ENCODE results near the gene TYW1. TPM values are rescaled to one million over a fixed set of nuclear protein-coding genes. Genes with fewer than 3 reads are reported as not detected.
"Not testable (repeated sequence)": the region's sequence is repeated elsewhere in the genome, so short reads cannot be mapped to it uniquely, and the experiment has no call there.

TYW1 gene
- polyA plus RNA-seq, 6 donors from 2014 or later: 14.7 to 29.2 (median 19.2) TPM

DNA sequence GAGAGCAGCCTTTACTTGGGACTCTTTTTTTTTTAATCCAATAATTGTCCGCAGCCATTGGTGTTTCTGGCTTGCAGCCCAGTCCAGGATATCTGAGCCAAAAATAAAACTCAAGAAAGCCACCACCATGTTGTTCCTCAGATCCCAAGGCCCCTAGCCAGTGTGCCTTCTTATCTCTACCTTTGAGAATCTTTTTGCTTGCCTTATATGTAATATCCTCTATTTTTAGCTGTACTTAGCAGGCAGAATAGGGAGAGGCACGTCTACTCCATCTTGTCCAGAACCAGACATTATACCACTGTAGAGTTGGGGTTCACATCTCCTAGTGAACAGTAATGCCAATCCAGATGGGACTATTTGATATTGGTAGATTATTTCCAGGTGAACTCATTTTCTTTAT, 209.1 kb downstream of the TYW1 start:
- ATAC-seq (ENCODE audit: low read depth in 2 of 2); H3K27ac Mint-ChIP-seq; H3K4me3 Mint-ChIP-seq; H3K27me3 Mint-ChIP-seq; DNase-seq; H3K9me3 Mint-ChIP-seq: not testable (repeated sequence)
- peaks cover 30% of the 10 kb centered on the region in 2 donors for H3K36me3 Mint-ChIP-seq
- H3K4me1 Mint-ChIP-seq: peaks cover 6 to 21% (median 11%) of the 10 kb centered on the region in 3 donors

DNA sequence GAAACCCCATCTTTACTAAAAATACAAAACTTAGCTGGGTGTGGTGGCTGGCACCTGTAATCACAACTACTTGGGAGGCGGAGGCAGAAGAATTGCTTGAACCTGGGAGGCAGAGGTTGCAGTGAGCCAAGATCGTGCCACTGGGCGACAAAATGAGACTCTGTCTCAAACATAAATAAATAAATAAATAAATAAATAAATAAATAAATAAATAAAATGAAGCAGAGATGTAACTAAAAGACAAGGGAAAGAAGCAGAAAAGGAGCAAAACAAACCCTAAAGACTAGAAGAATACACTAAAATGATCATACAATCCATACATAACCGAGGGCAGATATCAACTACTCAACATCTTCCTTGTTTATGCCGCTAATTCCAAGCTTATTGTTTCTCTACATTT, 209.8 kb downstream of the TYW1 start:
- peaks cover 7 to 21% (median 12%) of the 10 kb centered on the region in 3 donors for H3K4me1 Mint-ChIP-seq
- no peak overlapping the region for H3K4me3 Mint-ChIP-seq
- DNase-seq (no peak), ATAC-seq (ENCODE audit: low read depth in 2 of 2) (no peak)
- H3K27ac Mint-ChIP-seq: no peak overlapping the region
- peaks cover 0 to 6% (median 0%) of the 10 kb centered on the region in 7 donors for H3K9me3 Mint-ChIP-seq
- no peaks in the 10 kb centered on the region for H3K27me3 Mint-ChIP-seq
- peaks cover 28 to 30% of the 10 kb centered on the region in 2 donors for H3K36me3 Mint-ChIP-seq

DNA sequence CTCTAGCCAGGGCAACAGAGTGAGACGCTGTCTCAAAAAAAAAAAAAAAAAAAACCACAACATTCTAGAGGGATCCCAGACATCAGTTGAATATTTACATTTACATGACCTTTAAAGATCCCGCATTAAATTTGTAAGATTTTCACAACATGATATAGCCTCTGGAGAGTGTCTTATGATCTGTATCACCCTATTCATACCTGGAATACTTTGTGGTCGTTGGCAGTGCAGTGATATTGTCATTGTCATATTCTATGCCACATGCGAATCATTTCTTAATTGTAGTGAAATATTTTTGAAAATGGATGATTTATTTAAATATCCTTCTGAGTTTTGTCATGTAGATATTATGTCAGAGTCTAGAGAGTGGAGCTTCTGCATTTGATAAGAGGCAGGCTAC, 212.0 kb downstream of the TYW1 start:
- not testable (repeated sequence) for DNase-seq; H3K9me3 Mint-ChIP-seq; H3K4me3 Mint-ChIP-seq; ATAC-seq (ENCODE audit: low read depth in 2 of 2); H3K27me3 Mint-ChIP-seq
- Mint-ChIP-seq H3K27ac (peak overlapping the region in 2 of 6 donors; percentile 49 to 66), H3K4me1 (peaks cover 11 to 17% (median 13%) of the 10 kb centered on the region in 3 donors), H3K36me3 (peaks cover 25 to 30% of the 10 kb centered on the region in 2 donors)

DNA sequence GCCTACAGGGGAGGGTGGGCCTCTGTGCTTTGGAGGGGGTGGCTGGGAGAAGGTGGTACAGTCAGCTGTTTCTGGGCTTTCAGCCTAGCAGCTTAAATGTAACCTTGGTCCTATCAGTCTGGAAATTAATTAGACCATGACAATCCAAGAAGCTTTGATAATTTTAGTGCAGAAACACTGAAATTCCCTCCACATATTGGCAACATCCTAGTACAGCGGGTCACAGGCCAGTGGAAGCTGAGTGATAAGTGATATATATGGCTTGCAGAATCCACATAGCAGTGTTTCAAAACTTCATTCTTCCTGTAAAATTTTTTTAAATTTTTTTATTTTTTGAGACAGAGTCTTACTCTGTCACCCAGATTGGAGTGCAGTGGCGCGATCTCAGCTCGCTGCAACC, 212.6 kb downstream of the TYW1 start:
- H3K4me3 Mint-ChIP-seq: no peak overlapping the region
- peaks cover 25 to 27% of the 10 kb centered on the region in 2 donors for H3K36me3 Mint-ChIP-seq
- DNase-seq (no peak), ATAC-seq (ENCODE audit: low read depth in 2 of 2) (no peak)
- H3K27ac Mint-ChIP-seq: no peak overlapping the region
- H3K4me1 Mint-ChIP-seq: peaks cover 5 to 13% (median 11%) of the 10 kb centered on the region in 3 donors
- peaks cover 0 to 6% (median 0%) of the 10 kb centered on the region in 7 donors for H3K9me3 Mint-ChIP-seq
- H3K27me3 Mint-ChIP-seq: no peaks in the 10 kb centered on the region

DNA sequence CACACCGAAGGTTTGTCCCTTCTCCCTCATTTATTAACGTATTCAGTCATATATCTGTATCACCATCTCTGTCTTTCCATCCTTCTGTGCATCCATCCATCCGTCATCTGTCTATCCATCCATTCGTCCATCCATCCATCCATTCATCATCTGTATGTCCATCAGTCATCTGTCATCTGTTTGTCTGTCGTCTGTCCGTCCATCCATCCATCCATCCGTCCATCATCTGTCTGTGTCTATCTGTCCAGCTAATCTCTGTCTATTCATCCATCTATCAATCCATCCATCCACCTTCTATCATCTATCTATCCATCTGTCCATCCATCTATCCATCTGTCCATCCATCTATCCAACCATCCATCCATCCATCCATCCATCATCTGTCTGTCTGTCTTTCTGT, 213.9 kb downstream of the TYW1 start:
- Mint-ChIP-seq H3K36me3 (peaks cover 26 to 29% of the 10 kb centered on the region in 2 donors), H3K27me3 (no peaks in the 10 kb centered on the region), H3K27ac (peak overlapping the region in 1 of 6 donors; percentile 7), H3K4me1 (peaks cover 0 to 12% (median 7%) of the 10 kb centered on the region in 3 donors), H3K4me3 (no peak overlapping the region), H3K9me3 (peaks cover 0 to 9% (median 0%) of the 10 kb centered on the region in 7 donors)
- no peak for DNase-seq
- no peak for ATAC-seq (ENCODE audit: low read depth in 2 of 2)

DNA sequence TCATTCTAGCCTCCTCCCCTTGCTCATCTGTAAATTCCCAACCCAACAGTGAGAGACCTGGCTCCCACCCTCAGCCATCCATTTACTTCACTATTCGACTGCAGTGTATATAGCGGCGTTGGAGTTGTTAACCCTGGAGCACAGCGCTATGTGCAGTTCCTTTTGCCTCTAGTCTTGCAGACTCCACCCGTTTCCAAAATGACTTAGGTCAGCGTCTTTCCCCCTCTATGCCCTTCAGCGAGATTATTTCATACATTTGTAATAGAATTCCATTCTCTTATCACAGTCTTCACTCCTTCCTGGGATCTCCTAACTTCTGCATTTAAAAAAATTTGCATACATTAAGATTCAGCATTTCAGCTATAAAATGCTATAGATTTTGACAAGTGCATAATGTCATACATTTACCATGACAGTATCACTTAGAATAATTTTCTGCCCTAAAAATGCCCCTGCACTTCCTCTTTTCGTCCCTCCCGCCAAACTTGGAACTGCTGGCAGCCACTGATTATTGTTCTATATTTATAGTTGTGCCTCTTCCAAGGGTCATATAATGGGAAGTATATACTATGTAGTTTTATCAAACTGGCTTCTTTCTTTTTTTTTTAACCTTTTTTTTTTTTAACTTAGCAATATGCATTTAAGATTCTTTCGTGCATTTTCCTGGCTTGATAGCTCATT, 215.2 kb downstream of the TYW1 start:
- Mint-ChIP-seq H3K27ac (peak overlapping the region in 2 of 6 donors; percentile 14 to 28), H3K4me1 (peaks cover 0 to 12% (median 7%) of the 10 kb centered on the region in 3 donors), H3K36me3 (peaks cover 26 to 36% of the 10 kb centered on the region in 2 donors)
- ATAC-seq (ENCODE audit: low read depth in 2 of 2): peak in 1 of 2 donors; percentile 18
- H3K4me3 Mint-ChIP-seq, H3K9me3 Mint-ChIP-seq, DNase-seq, H3K27me3 Mint-ChIP-seq: not testable (repeated sequence)

DNA sequence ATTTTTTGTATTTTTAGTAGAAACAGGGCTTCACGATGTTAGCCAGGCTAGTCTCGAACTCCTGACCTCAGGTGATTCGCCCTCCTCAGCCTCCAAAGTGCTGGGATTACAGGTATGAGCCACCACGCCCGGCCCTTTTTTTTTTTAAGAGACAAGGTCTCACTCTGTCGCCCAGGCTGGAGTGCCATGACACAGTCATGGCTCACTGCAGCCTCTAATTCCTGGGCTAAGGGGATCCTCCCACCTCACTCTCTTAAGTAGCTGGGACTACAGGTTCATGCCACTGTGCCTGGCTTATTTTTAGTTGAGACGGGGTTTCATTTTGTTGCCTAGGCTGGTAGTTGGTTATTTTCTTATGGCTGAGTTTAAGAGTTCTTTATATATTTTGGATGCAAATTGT, 216.4 kb downstream of the TYW1 start:
- not testable (repeated sequence) for DNase-seq; ATAC-seq (ENCODE audit: low read depth in 2 of 2); H3K27me3 Mint-ChIP-seq; H3K4me3 Mint-ChIP-seq; H3K9me3 Mint-ChIP-seq
- H3K27ac Mint-ChIP-seq: peak overlapping the region in 1 of 6 donors; percentile 9
- H3K36me3 Mint-ChIP-seq: peaks cover 26 to 29% of the 10 kb centered on the region in 2 donors
- peaks cover 0 to 12% (median 7%) of the 10 kb centered on the region in 3 donors for H3K4me1 Mint-ChIP-seq

DNA sequence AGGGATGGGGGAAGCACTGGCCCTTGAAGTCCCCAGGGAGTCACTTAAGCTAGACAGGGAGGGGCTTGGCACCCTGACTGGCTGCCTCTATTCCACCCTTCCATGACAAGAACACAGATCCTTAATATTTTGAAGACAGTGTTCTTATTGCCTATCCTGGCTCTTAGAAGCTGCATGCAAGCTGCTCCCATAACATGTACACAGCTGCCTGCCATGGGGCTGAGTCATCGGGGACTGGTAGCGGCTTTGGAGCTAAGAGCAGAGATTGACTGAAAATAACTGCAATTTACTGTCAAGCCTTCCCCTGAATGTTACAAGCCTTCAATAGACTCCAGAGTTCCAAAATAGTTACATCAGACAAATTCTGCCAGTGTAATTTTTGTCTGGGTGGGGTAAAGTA, 226.9 kb downstream of the TYW1 start:
- not testable (repeated sequence) for ATAC-seq (ENCODE audit: low read depth in 2 of 2); H3K4me3 Mint-ChIP-seq; H3K27ac Mint-ChIP-seq; DNase-seq; H3K27me3 Mint-ChIP-seq; H3K4me1 Mint-ChIP-seq
- peaks cover 0 to 15% (median 11%) of the 10 kb centered on the region in 7 donors for H3K9me3 Mint-ChIP-seq
- peaks cover 12 to 14% of the 10 kb centered on the region in 2 donors for H3K36me3 Mint-ChIP-seq

DNA sequence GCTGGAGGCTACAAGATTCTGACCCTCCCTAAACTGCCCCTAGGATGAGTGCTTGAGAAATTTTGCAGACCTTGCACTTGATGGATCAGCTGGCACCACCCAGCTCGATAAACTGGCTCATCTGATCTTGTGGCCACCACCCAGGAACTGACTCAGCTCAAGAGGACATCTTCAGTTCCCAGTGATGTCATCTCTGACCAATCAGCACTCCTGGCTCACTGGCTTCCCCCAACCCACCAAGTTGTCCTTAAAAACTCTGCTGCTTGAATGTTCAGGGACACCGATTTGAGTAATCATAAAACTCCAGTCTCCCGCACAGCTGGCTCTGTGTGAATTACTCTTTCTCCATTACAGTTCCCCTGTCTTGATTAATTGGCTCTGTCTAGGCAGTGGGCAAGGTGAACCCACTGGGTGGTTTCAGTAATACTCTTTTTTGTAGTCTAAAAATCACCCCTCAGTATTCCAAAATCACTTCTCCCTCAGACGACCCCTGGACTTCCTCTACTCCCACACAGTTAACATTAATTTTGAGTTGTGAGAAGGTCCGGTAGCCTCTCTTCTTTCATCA, 229.8 kb downstream of the TYW1 start:
- H3K4me3 Mint-ChIP-seq; DNase-seq; H3K4me1 Mint-ChIP-seq; H3K27me3 Mint-ChIP-seq; ATAC-seq (ENCODE audit: low read depth in 2 of 2): not testable (repeated sequence)
- Mint-ChIP-seq H3K27ac (peak overlapping the region in 2 of 6 donors; percentile 58), H3K9me3 (peaks cover 0 to 13% (median 11%) of the 10 kb centered on the region in 7 donors), H3K36me3 (peaks cover 10 to 20% of the 10 kb centered on the region in 2 donors)

DNA sequence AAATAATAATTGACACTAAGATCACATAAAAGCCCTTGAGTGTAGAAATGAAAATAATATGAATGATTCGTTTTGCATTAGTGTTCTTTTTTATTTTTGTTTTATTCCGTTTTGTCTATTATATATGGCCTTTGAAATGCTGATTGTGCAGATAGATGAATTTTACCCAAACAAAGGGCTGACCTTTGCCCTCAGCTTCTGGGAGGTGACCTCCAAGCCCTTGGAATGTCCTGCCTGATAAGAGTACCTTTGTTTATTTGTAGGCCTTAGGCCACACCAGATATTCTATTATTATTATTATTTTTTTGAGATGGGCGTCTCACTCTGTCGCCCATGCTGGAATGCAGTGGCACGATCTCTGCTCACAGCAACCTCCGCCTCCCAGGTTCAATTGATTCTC, 230.3 kb downstream of the TYW1 start:
- H3K4me3 Mint-ChIP-seq; ATAC-seq (ENCODE audit: low read depth in 2 of 2); H3K4me1 Mint-ChIP-seq; DNase-seq; H3K27me3 Mint-ChIP-seq: not testable (repeated sequence)
- peaks cover 0 to 12% (median 10%) of the 10 kb centered on the region in 7 donors for H3K9me3 Mint-ChIP-seq
- peak overlapping the region in 2 of 6 donors; percentile 58 to 76 for H3K27ac Mint-ChIP-seq
- H3K36me3 Mint-ChIP-seq: peaks cover 10 to 21% of the 10 kb centered on the region in 2 donors

DNA sequence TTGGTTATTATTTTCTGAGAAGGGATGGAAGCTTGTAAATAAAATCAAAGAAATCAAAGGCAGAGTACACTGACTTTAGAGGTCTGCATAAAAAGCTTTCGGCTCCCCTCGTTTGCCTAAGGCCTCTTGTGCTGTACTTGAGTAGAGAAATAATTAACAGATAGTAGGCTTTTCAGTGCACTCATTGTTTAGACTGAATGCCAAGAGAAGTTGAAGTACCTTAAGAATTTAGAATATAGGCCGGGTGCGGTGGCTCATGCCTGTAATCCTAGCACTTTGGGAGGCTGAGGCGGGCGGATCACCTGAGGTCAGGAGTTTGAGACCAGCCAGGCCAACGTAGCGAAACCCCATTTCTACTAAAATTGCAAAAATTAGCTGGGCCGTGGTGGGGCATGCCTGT, 232.4 kb downstream of the TYW1 start:
- not testable (repeated sequence) for H3K4me1 Mint-ChIP-seq; ATAC-seq (ENCODE audit: low read depth in 2 of 2); H3K36me3 Mint-ChIP-seq; H3K27me3 Mint-ChIP-seq; DNase-seq; H3K9me3 Mint-ChIP-seq
- H3K4me3 Mint-ChIP-seq: peak overlapping the region in 1 of 8 donors; percentile 5
- H3K27ac Mint-ChIP-seq: peak overlapping the region in 1 of 6 donors; percentile 20

DNA sequence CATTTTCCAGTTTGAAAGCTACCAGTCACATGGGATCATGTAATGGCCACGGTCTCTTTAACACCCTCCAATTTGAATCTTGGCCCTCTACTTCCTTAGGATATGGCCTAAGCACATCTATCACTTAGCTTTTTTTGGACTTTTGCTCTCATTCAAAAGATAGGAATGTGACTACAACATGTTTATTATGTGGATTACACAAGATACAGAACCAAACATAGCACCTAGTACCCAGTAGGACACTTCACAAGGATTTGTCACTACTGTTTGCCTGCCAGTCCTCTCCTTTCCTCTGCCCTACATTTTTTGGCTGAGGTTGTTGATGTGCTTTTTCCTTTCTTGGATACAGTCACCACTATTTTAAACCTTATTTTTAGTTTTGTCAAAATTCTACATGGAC, 233.4 kb downstream of the TYW1 start:
- not testable (repeated sequence) for H3K27me3 Mint-ChIP-seq; H3K9me3 Mint-ChIP-seq; DNase-seq; H3K4me1 Mint-ChIP-seq; H3K4me3 Mint-ChIP-seq; H3K27ac Mint-ChIP-seq; H3K36me3 Mint-ChIP-seq; ATAC-seq (ENCODE audit: low read depth in 2 of 2)

DNA sequence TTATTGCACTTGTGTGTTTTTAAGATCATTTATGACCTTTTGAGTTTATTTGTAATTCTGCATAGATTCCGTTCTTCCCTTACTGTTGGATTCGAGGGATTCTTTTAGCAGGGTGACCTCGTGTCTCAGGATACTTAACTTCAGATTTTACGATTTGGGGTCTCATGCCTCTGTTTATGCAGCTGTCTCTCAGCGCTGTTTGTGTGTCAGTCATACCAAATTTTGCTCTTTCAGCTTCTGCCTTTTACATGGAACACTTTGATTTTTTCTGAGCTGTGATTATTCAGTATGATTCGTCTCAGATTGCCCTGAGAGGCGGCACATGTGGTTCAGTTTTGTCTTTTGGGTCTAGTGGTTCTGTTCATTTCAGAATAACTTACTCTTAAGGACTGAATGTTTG, 236.9 kb downstream of the TYW1 start:
- ATAC-seq (ENCODE audit: low read depth in 2 of 2); DNase-seq; H3K4me1 Mint-ChIP-seq; H3K9me3 Mint-ChIP-seq; H3K27me3 Mint-ChIP-seq; H3K4me3 Mint-ChIP-seq: not testable (repeated sequence)
- Mint-ChIP-seq H3K27ac (peak overlapping the region in 1 of 6 donors; percentile 73), H3K36me3 (peaks cover 13 to 17% of the 10 kb centered on the region in 2 donors)

DNA sequence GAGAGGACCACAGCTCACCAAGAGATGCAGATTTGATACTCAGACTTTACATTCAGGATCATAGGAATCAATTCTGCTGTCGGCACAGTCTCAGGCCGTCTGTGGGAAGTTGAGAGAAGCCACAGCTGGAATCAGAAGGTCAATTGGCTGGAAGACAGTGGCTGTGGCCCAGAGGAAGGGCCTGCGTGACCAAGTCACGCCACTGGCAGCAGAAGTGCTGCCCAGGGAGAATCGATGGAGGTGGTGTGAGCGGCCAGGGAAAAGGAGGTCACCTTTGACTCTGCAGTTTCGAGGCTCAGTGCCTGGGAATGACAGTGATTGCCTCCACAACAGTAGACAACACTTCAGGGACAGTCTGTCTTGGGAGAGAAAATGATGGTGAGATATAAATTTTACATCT, 239.6 kb downstream of the TYW1 start:
- not testable (repeated sequence) for ATAC-seq (ENCODE audit: low read depth in 2 of 2); H3K9me3 Mint-ChIP-seq

More for the DNA sequence above, 239.6 kb downstream of the TYW1 start:
- H3K27me3 Mint-ChIP-seq, DNase-seq, H3K4me1 Mint-ChIP-seq, H3K4me3 Mint-ChIP-seq: not testable (repeated sequence)
- Mint-ChIP-seq H3K27ac (peak overlapping the region in 4 of 6 donors; percentile 33 to 79 (median 75)), H3K36me3 (peaks cover 13 to 17% of the 10 kb centered on the region in 2 donors)

Data from naive B cell (primary cell).